Coronary artery (tissue), 2 donors: Measurements from ENCODE around the gene TEX52.

Experiments
- DNase-seq: peaks from one replicate; pipeline ENCODE4 v3.0.0-alpha.2; 2017; ENCODE audit warnings: low spot score
- H3K27ac ChIP-seq, 2 donors: fragments of 200-600 bp; sonication (generic); one replicate each; pipeline ENCODE4 v1.5.1; 2016 to 2019
- H3K4me3 ChIP-seq: fragments of 200-600 bp; sonication (generic); 2 replicates; pipeline ENCODE4 v1.5.1; 2016; ENCODE audit warnings: mild to moderate bottlenecking, moderate library complexity
- TF ChIP-seq, protein P1 (sequence below): fragments of 200-600 bp; sonication (generic); IDR thresholded peaks from one replicate; pipeline ENCODE4 v1.5.1; 2019; ENCODE audit warnings: antibody characterized with exemption

TEX52 gene

DNA sequence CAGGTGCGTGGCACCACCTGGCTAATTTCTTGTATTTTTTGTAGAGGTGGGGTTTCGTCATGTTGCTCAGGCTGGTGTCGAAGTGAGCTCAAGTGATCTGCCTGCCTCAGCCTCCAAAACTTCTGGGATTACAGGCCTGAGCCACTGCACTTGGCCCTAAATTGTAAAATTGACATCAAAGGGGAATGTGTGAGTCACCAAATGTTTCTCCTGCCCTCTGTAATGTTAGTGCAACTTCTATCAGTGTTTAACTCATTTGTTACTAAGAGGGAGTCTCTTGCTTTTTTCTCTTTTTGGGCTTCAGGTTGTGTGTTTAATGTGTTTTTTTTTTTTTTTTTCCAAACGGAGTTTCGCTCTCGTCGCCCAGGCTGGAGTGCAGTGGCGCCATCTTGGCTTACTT, 36.2 kb upstream of the TEX52 start:
- no peak for DNase-seq
- H3K27ac ChIP-seq, result peak overlapping the region in 1 of 2 donors; percentile 64
- peak overlapping the region; percentile 27 for H3K4me3 ChIP-seq
- TF ChIP-seq, protein P1, sequence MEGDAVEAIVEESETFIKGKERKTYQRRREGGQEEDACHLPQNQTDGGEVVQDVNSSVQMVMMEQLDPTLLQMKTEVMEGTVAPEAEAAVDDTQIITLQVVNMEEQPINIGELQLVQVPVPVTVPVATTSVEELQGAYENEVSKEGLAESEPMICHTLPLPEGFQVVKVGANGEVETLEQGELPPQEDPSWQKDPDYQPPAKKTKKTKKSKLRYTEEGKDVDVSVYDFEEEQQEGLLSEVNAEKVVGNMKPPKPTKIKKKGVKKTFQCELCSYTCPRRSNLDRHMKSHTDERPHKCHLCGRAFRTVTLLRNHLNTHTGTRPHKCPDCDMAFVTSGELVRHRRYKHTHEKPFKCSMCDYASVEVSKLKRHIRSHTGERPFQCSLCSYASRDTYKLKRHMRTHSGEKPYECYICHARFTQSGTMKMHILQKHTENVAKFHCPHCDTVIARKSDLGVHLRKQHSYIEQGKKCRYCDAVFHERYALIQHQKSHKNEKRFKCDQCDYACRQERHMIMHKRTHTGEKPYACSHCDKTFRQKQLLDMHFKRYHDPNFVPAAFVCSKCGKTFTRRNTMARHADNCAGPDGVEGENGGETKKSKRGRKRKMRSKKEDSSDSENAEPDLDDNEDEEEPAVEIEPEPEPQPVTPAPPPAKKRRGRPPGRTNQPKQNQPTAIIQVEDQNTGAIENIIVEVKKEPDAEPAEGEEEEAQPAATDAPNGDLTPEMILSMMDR, result no peak

GRCh38 chr12:2892246-2892645, 35.4 kb upstream of the TEX52 start:
- TF ChIP-seq, protein P1, result no peak
- Histone ChIP-seq H3K4me3 (peak overlapping the region; percentile 90), H3K27ac (no peak overlapping the region)
- no peak for DNase-seq

DNA sequence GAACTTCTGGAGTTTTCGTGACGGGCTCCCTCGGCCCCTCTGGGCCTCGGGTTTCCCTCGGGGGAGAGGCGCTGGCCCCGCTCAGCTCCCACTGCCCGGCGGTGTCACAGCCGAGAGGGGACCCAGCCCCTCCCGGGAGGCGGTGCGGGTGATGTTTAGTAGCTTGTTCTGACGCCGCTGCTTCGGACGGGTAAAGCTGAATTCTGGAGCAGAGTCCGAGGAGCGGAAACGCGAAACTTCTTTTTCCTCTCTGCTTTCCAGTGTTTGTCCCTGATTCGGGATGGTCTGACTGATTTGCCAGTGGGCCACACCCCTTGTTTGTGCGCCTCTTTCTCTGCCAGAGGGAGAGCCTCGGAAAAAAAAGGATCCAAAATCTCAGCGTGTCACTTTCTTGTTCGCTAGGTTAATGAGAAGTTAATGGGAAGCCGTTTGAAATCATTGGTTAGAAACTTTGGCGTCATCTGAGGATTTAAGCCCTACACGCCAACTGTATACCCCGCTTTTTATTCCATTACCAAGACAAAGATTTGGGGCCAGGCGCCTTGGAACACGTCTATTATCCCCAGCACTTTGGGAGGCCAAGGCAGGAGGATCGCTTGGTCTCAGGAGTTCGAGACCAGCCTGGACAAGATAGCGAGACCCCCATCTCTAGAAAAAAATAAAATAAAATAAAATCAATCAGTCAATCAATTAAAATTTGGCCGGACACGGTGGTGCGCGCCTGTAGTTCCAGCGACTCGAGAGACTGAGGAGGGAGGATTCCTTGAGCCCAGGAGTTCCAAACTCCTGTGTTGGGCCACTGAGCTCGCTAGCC, 34.6 kb upstream of the TEX52 start:
- TF ChIP-seq, protein P1, result no peak

GRCh38 chr12:2890388-2891239, 33.8 kb upstream of the TEX52 start, which contains the start of gene TULP3:
Gene TULP3 (plus strand): TSS chr12:2890891. CDS start chr12:2890948, 57 bp downstream.
- H3K4me3 ChIP-seq, result peak within 1 kb of the TSS; percentile 90
- TF ChIP-seq, protein P1, result no peak
- peak within 1 kb of the TSS; percentile 98 to 99 for H3K27ac ChIP-seq
- peak; percentile 99 for DNase-seq

More for the DNA sequence above, 34.6 kb upstream of the TEX52 start:
- peak; percentile 83 for DNase-seq
- peak overlapping the region; percentile 98 to 99 for H3K27ac ChIP-seq
- peak overlapping the region; percentile 90 for H3K4me3 ChIP-seq

DNA sequence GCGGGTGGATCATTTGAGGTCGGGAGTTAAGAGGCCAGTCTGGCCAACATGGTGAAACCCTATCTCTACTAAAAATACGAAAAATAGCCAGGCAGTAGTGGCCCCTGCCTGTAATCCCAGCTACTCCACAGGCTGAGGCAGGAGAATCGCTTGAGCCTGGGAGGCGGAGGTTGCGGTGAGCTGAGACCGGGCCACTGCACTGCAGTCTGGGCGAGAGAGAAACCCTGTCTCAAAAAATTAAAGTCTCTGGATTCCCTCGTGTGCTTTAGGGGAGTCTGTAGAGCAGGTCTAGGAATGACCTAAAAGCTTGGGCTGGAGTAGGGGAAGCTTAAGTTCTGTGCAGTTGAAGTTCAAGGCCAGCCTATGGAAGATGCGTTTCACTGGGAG, 33.2 kb upstream of the TEX52 start:
- peak overlapping the region; percentile 90 for H3K4me3 ChIP-seq
- DNase-seq, result no peak
- TF ChIP-seq, protein P1, result no peak
- peak overlapping the region; percentile 98 to 99 for H3K27ac ChIP-seq

GRCh38 chr12:2886768-2887450, 30.1 kb upstream of the TEX52 start:
- Histone ChIP-seq H3K27ac (no peak overlapping the region), H3K4me3 (no peak overlapping the region)
- TF ChIP-seq, protein P1, result no peak
- DNase-seq, result no peak
